ENCODE data around the gene ENPP3. TPM values are rescaled to one million over a fixed set of nuclear protein-coding genes. Genes with fewer than 3 reads are reported as not detected.
"Not testable (repeated sequence)": the region's sequence is repeated elsewhere in the genome, so short reads cannot be mapped to it uniquely, and the experiment has no call there.

The ENPP3 gene
- total RNA-seq, 1 experiment from 2014 or later: 0.15 TPM

DNA sequence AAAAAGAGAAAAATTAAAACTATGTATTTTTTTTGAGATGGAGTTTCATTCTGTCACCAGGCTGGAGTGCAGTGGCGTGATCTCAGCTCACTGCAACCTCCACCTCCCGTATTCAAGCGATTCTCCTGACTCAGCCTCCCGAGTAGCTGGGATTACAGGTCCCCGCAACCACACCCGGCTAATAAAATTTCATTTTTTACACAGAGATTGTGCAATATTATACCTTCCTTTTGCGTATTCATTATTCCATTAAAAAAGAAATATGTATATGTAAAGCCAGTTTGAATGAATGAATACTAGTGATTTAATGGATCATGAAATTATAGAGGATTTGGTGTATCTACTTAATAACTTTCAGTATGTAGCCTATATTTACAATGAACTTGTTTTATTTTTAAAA lies 111.9 kb downstream of the ENPP3 start:
- TF ChIP-seq, protein P1, sequence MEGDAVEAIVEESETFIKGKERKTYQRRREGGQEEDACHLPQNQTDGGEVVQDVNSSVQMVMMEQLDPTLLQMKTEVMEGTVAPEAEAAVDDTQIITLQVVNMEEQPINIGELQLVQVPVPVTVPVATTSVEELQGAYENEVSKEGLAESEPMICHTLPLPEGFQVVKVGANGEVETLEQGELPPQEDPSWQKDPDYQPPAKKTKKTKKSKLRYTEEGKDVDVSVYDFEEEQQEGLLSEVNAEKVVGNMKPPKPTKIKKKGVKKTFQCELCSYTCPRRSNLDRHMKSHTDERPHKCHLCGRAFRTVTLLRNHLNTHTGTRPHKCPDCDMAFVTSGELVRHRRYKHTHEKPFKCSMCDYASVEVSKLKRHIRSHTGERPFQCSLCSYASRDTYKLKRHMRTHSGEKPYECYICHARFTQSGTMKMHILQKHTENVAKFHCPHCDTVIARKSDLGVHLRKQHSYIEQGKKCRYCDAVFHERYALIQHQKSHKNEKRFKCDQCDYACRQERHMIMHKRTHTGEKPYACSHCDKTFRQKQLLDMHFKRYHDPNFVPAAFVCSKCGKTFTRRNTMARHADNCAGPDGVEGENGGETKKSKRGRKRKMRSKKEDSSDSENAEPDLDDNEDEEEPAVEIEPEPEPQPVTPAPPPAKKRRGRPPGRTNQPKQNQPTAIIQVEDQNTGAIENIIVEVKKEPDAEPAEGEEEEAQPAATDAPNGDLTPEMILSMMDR (conservative IDR thresholded peaks at IDR 0.05): no peak
- no peak overlapping the region for H3K4me3 Mint-ChIP-seq

DNA sequence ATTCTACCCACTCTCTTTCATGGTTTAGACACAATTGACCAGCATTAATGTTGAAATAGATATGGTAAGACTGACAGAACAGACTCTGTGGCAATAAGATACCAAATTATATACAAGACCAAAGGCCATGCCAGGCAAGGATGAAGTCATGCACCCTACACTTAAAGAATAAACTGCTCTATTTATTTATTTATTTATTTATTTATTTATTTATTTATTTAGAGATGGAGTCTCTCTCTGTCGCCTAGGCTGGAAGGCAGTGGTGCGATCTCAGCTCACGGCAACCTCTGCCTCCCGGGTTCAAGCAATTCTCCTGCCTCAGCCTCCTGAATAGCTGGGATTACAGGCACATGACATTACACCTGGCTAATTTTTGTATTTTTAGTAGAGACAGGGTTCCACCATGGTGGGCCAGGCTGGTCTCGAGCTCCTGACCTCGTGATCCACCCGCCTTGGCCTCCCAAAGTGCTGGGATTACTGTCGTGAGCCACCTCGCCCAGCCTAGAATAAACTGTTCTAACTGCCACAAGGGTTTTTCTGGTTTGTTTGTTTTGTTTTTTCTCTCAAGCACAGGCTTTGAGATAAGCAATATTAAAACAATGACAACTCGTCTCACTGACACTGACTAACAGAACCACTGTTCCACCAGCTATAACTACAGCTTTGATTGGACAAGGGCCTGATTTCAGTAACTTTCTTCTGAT lies 114.1 kb downstream of the ENPP3 start:
- H3K4ac ChIP-seq (ENCODE audit: low read depth, low read length): not testable (repeated sequence)

More for the DNA sequence above, 111.9 kb downstream of the ENPP3 start:
- Mint-ChIP-seq H3K36me3 (ENCODE audit: insufficient read depth in 1 of 3, low read depth in 3 of 3) (no peaks in the 10 kb centered on the region), H3K27me3 (ENCODE audit: low read depth) (no peaks in the 10 kb centered on the region), H3K4me1 (peaks cover 12 to 13% of the 10 kb centered on the region in 2 experiments), H3K27ac (no peak overlapping the region), H3K9me3 (no peaks in the 10 kb centered on the region)
- H3T11ph ChIP-seq (ENCODE audit: low read length): no peak overlapping the region
- no peak overlapping the region for H3K56ac ChIP-seq (ENCODE audit: insufficient read length, low read depth, low read length)
- H3K14ac ChIP-seq (ENCODE audit: insufficient read depth, low read length): no peak overlapping the region
- H3K79me1 ChIP-seq (ENCODE audit: insufficient read depth, low read depth, low read length, poor library complexity, severe bottlenecking): no peaks in the 10 kb centered on the region
- H4K8ac ChIP-seq (replicated peaks; ENCODE audit: insufficient read length, low read depth, low read length): no peak overlapping the region
- H2AK5ac ChIP-seq (ENCODE audit: insufficient read length, low read length): no peak overlapping the region
- peaks cover 5% of the 10 kb centered on the region; the same call in 1 of the 2 replicates for H3K4me1 ChIP-seq (ENCODE audit: insufficient read depth, low read length)
- no peak overlapping the region for H2AFZ ChIP-seq (ENCODE audit: low read length)
- no peak overlapping the region for H2BK120ac ChIP-seq (ENCODE audit: low read depth, low read length, poor library complexity, severe bottlenecking)
- no peak overlapping the region for H2BK5ac ChIP-seq (ENCODE audit: insufficient read length, low read length)
- H3K79me2 ChIP-seq (ENCODE audit: insufficient read depth, low read length): no peaks in the 10 kb centered on the region
- H4K91ac ChIP-seq (ENCODE audit: insufficient read length, low read depth, low read length): no peak overlapping the region
- no peak overlapping the region for H4K5ac ChIP-seq (ENCODE audit: insufficient read length, low read depth, low read length)
- no CpG with 5 or more reads among the region's 7 CpGs for WGBS (ENCODE audit: extremely low coverage, insufficient read length, low lambda C conversion rate)
- H3K4me2 ChIP-seq (ENCODE audit: insufficient read depth, insufficient read length, low read length): no peak overlapping the region
- H2BK20ac ChIP-seq (ENCODE audit: low read depth, low read length, poor library complexity, severe bottlenecking): no peak overlapping the region
- H3K4ac ChIP-seq (ENCODE audit: low read depth, low read length): no peak overlapping the region
- no peak overlapping the region for H3K18ac ChIP-seq (ENCODE audit: insufficient read length, low read depth, low read length)
- no peak overlapping the region for H2BK15ac ChIP-seq (ENCODE audit: low read depth, low read length)
- H3K27me3 ChIP-seq (ENCODE audit: insufficient read depth, low read length): no peaks in the 10 kb centered on the region
- no peaks in the 10 kb centered on the region for H3K23me2 ChIP-seq (ENCODE audit: insufficient read length, low read depth, low read length, poor library complexity, severe bottlenecking)
- no peak overlapping the region for H3K27ac ChIP-seq (ENCODE audit: insufficient read length, low read depth, low read length)
- no peak overlapping the region for H2BK12ac ChIP-seq (ENCODE audit: insufficient read length, low read depth, low read length)
- no peaks in the 10 kb centered on the region for H3K9me3 ChIP-seq (ENCODE audit: control insufficient read depth, low read depth, low read length)
- no peaks in the 10 kb centered on the region for H4K20me1 ChIP-seq (ENCODE audit: control insufficient read depth, insufficient read depth, insufficient read length)
- H3K23ac ChIP-seq (ENCODE audit: insufficient read length, low read depth, low read length): no peak overlapping the region
- no peak overlapping the region for H3K9ac ChIP-seq (ENCODE audit: extremely low read depth, insufficient read length, low read length)
- DNase-seq: no peak

More for the DNA sequence above, 114.1 kb downstream of the ENPP3 start:
- H3K18ac ChIP-seq (ENCODE audit: insufficient read length, low read depth, low read length); H3K56ac ChIP-seq (ENCODE audit: insufficient read length, low read depth, low read length); H3K23me2 ChIP-seq (ENCODE audit: insufficient read length, low read depth, low read length, poor library complexity, severe bottlenecking); DNase-seq; H3T11ph ChIP-seq (ENCODE audit: low read length); H2BK12ac ChIP-seq (ENCODE audit: insufficient read length, low read depth, low read length); H2BK20ac ChIP-seq (ENCODE audit: low read depth, low read length, poor library complexity, severe bottlenecking); H3K79me1 ChIP-seq (ENCODE audit: insufficient read depth, low read depth, low read length, poor library complexity, severe bottlenecking); H3K9me3 ChIP-seq (ENCODE audit: control insufficient read depth, low read depth, low read length); H3K4me3 Mint-ChIP-seq; H3K27ac ChIP-seq (ENCODE audit: insufficient read length, low read depth, low read length); H3K14ac ChIP-seq (ENCODE audit: insufficient read depth, low read length); H4K8ac ChIP-seq (replicated peaks; ENCODE audit: insufficient read length, low read depth, low read length); H3K9me3 Mint-ChIP-seq; H4K5ac ChIP-seq (ENCODE audit: insufficient read length, low read depth, low read length); H2AK5ac ChIP-seq (ENCODE audit: insufficient read length, low read length); H3K27me3 Mint-ChIP-seq (ENCODE audit: low read depth); H3K27ac Mint-ChIP-seq; H2BK120ac ChIP-seq (ENCODE audit: low read depth, low read length, poor library complexity, severe bottlenecking); H3K4me1 ChIP-seq (ENCODE audit: insufficient read depth, low read length); H4K20me1 ChIP-seq (ENCODE audit: control insufficient read depth, insufficient read depth, insufficient read length); H3K23ac ChIP-seq (ENCODE audit: insufficient read length, low read depth, low read length); H3K36me3 Mint-ChIP-seq (ENCODE audit: insufficient read depth in 1 of 3, low read depth in 3 of 3); H3K9ac ChIP-seq (ENCODE audit: extremely low read depth, insufficient read length, low read length); H2BK5ac ChIP-seq (ENCODE audit: insufficient read length, low read length); H2BK15ac ChIP-seq (ENCODE audit: low read depth, low read length); H3K4me1 Mint-ChIP-seq; H3K4me2 ChIP-seq (ENCODE audit: insufficient read depth, insufficient read length, low read length); H3K27me3 ChIP-seq (ENCODE audit: insufficient read depth, low read length); H2AFZ ChIP-seq (ENCODE audit: low read length); H4K91ac ChIP-seq (ENCODE audit: insufficient read length, low read depth, low read length); H3K79me2 ChIP-seq (ENCODE audit: insufficient read depth, low read length): not testable (repeated sequence)
- WGBS (ENCODE audit: extremely low coverage, insufficient read length, low lambda C conversion rate): no CpG with 5 or more reads among the region's 10 CpGs

Measured in H9 (cell line).